Upper lobe of left lung (tissue), 6 donors: ENCODE data around the gene RSBN1L. TPM values are rescaled to one million over a fixed set of nuclear protein-coding genes. Genes with fewer than 3 reads are reported as not detected.
"Not testable (repeated sequence)": the region's sequence is repeated elsewhere in the genome, so short reads cannot be mapped to it uniquely, and the experiment has no call there.

Source experiments
- ATAC-seq, 2 donors: fragments of 200-7000 bp; cut with Tn5 transposase; one replicate each; pipeline ENCODE4 v1.9.1; 2022; ENCODE audit warnings: mild to moderate bottlenecking in 2 of 2, moderate library complexity in 2 of 2; ENCODE audit not compliant: low FRiP score in 2 of 2
- DNase-seq, 2 donors: peaks; one replicate each; pipeline ENCODE4 v3.0.0-alpha.2; 2019 to 2020
- H3K27ac ChIP-seq, 4 donors: fragments of 200-600 bp; sonication (generic); one replicate each; pipeline ENCODE4 v1.5.1; 2016 to 2019
- H3K27me3 ChIP-seq, 4 donors: fragments of 200-600 bp; sonication (generic); one replicate each; pipeline ENCODE4 v1.5.1; 2017 to 2019
- H3K36me3 ChIP-seq, 4 donors: fragments of 200-600 bp; sonication (generic); one replicate each; pipeline ENCODE4 v1.5.1; 2016 to 2019
- H3K4me1 ChIP-seq, 4 donors: fragments of 200-600 bp; sonication (generic); one replicate each; pipeline ENCODE4 v1.5.1; 2018 to 2019
- H3K4me3 ChIP-seq, 4 donors: fragments of 200-600 bp; sonication (generic); one replicate each; pipeline ENCODE4 v1.5.1; 2017 to 2019; ENCODE audit warnings: mild to moderate bottlenecking in 2 of 4, moderate library complexity in 1 of 4
- H3K9me3 ChIP-seq, 4 donors: fragments of 200-600 bp; sonication (generic); one replicate each; pipeline ENCODE4 v1.5.1; 2018 to 2019
- CTCF ChIP-seq, 6 experiments: fragments of 450-650 bp in 4 of 6; fragments of 200-600 bp in 2 of 6; sonication (generic) in 2 of 6; IDR thresholded peaks; one replicate each; pipeline ENCODE4 v1.5.1; 2016 to 2019; ENCODE audit warnings: antibody characterized with exemption in 6 of 6
- EP300 ChIP-seq, 4 donors: sonication (generic); formaldehyde crosslinking; IDR thresholded peaks; one replicate each; pipeline ENCODE4 v1.5.1; 2017; ENCODE audit warnings: antibody characterized with exemption in 4 of 4, control low read depth in 2 of 4
- POLR2A ChIP-seq, 4 donors: fragments of 450-650 bp; IDR thresholded peaks; one replicate each; pipeline ENCODE4 v1.5.1; 2016 to 2017; ENCODE audit warnings: antibody characterized with exemption in 4 of 4, mild to moderate bottlenecking in 2 of 4
- POLR2AphosphoS5 ChIP-seq, 2 donors: sonication (generic); formaldehyde crosslinking; IDR thresholded peaks; one replicate each; pipeline ENCODE4 v1.5.1; 2017; ENCODE audit warnings: antibody characterized with exemption in 2 of 2
- WGBS, 2 donors: methylation state at CpG; one replicate each; pipeline ENCODE4 v1.1.5; 2017 to 2018; 5-methylcytosine and 5-hydroxymethylcytosine counted together
- total RNA-seq, 6 donors: library from RNA; depleted of rRNA in 4 of 6; stranded (reverse); fragments of >200 nt in 4 of 6; gene quantifications; one replicate each; pipeline versions ENCODE4 v1.1.0 to v1.2.1, GENCODE V29; 2016 to 2021
- donor health status: DM: no; HTN: no; CAD: no; lungs with moderate emphysema.
- donor health status: DM: no; HTN: yes; CAD: no; lungs with severe emphysema.

The RSBN1L gene
- total RNA-seq = 10 to 100 TPM; 15.1 to 43.7 (median 20.5) TPM

GRCh38 chr7:77696057-77696642, at the start of gene RSBN1L:
Gene RSBN1L (plus strand): TSS chr7:77696459. CDS start chr7:77696470, 11 bp downstream.
- H3K27ac ChIP-seq = peak within 1 kb of the TSS; percentile 91 to 99 (median 95)
- peak in 3 of 4 donors; percentile 72 to 98 (median 97) for TF ChIP-seq POLR2A (IDR thresholded peaks at IDR 0.05)
- TF ChIP-seq POLR2AphosphoS5 (IDR thresholded peaks at IDR 0.05) = peak; percentile 83 to 97
- TF ChIP-seq CTCF (IDR thresholded peaks at IDR 0.05) = peak; percentile 28 to 70 (median 59)
- no peak for TF ChIP-seq EP300 (IDR thresholded peaks at IDR 0.05)
- peaks cover 26 to 58% (median 36%) of the 10 kb centered on the region in 4 donors for H3K4me1 ChIP-seq
- H3K36me3 ChIP-seq = no peaks in the 10 kb centered on the region
- peak within 1 kb of the TSS; percentile 84 to 99 (median 95) for H3K4me3 ChIP-seq
- ATAC-seq (peak; percentile 99 to 100), DNase-seq (peak; percentile 99)
- no peaks in the 10 kb centered on the region for H3K9me3 ChIP-seq
- H3K27me3 ChIP-seq = no peaks in the 10 kb centered on the region
- WGBS, 2 donors = 0% methylated on average over 17 to 33 of the region's 53 CpGs

GRCh38 chr7:77648742-77649338, 47.4 kb upstream of the RSBN1L start:
- H3K4me1 ChIP-seq = peaks cover 0 to 10% (median 3%) of the 10 kb centered on the region in 4 donors
- TF ChIP-seq POLR2A (IDR thresholded peaks at IDR 0.05) (no peak), POLR2AphosphoS5 (IDR thresholded peaks at IDR 0.05) (no peak), EP300 (IDR thresholded peaks at IDR 0.05) (no peak)
- H3K27me3 ChIP-seq = no peaks in the 10 kb centered on the region
- WGBS, 2 donors = 95 to 96% methylated on average over 6 of the region's 6 CpGs
- H3K27ac ChIP-seq = no peak overlapping the region
- no peaks in the 10 kb centered on the region for H3K9me3 ChIP-seq
- DNase-seq (no peak), ATAC-seq (no peak)
- H3K36me3 ChIP-seq = peaks cover 0 to 51% (median 9%) of the 10 kb centered on the region in 4 donors
- no peak overlapping the region for H3K4me3 ChIP-seq

- Histone ChIP-seq H3K9me3 (no peaks in the 10 kb centered on the region), H3K36me3 (peaks cover 0 to 44% (median 6%) of the 10 kb centered on the region in 4 donors), H3K27ac (peak overlapping the region in 2 of 4 donors; percentile 19 to 24), H3K4me1 (peaks cover 0 to 10% (median 3%) of the 10 kb centered on the region in 4 donors), H3K27me3 (no peaks in the 10 kb centered on the region), H3K4me3 (no peak overlapping the region)
- 59 to 60% methylated on average over 4 of the region's 4 CpGs for WGBS, 2 donors
- DNase-seq = no peak
- ATAC-seq = no peak
- TF ChIP-seq EP300 (IDR thresholded peaks at IDR 0.05) = no peak
- no peak for TF ChIP-seq CTCF (IDR thresholded peaks at IDR 0.05)
- no peak for TF ChIP-seq POLR2A (IDR thresholded peaks at IDR 0.05)
- TF ChIP-seq POLR2AphosphoS5 (IDR thresholded peaks at IDR 0.05) = no peak
Measured at GRCh38 chr7:77649716-77650349, 46.4 kb upstream of the RSBN1L start.

GRCh38 chr7:77651575-77652162, 44.6 kb upstream of the RSBN1L start:
- WGBS, 2 donors = 20 to 41% methylated on average over 3 of the region's 3 CpGs
- no peak for DNase-seq
- no peak overlapping the region for H3K4me3 ChIP-seq
- H3K4me1 ChIP-seq = peaks cover 0 to 10% (median 3%) of the 10 kb centered on the region in 4 donors
- peaks cover 0 to 46% (median 12%) of the 10 kb centered on the region in 4 donors for H3K36me3 ChIP-seq
- H3K9me3 ChIP-seq = no peaks in the 10 kb centered on the region
- TF ChIP-seq EP300 (IDR thresholded peaks at IDR 0.05) (no peak), CTCF (IDR thresholded peaks at IDR 0.05) (peak; percentile 15 to 70 (median 58))
- H3K27ac ChIP-seq = no peak overlapping the region
- ATAC-seq = peak in 1 of 2 donors; percentile 43
- H3K27me3 ChIP-seq = no peaks in the 10 kb centered on the region

- not testable (repeated sequence) for H3K27me3 ChIP-seq, H3K9me3 ChIP-seq, DNase-seq, H3K4me3 ChIP-seq, H3K27ac ChIP-seq, ATAC-seq
- WGBS, 2 donors = 89 to 93% methylated on average over 12 of the region's 12 CpGs
- Histone ChIP-seq H3K36me3 (peaks cover 2 to 38% (median 14%) of the 10 kb centered on the region in 4 donors), H3K4me1 (peaks cover 0 to 10% (median 5%) of the 10 kb centered on the region in 4 donors)
Measured at GRCh38 chr7:77652826-77653225, 43.4 kb upstream of the RSBN1L start.
